GM19193 (cell line): Measurements from ENCODE around the gene CDRT4.

Experiments used
- POLR2A ChIP-seq: IDR thresholded peaks from 4 replicates; pipeline ENCODE4 v1.6.1; 2011; ENCODE audit not compliant: insufficient read depth, insufficient read length; ENCODE audit errors: extremely low read depth

The CDRT4 gene

GRCh38 chr17:15448580-15448956 lies 18.9 kb downstream of the CDRT4 start:
- no peak for TF ChIP-seq POLR2A

- no peak for TF ChIP-seq POLR2A
Measured at GRCh38 chr17:15447928-15448579, 19.4 kb downstream of the CDRT4 start.

GRCh38 chr17:15446036-15446435 lies 21.4 kb downstream of the CDRT4 start:
- TF ChIP-seq POLR2A: no peak

- no peak for TF ChIP-seq POLR2A
Measured at GRCh38 chr17:15444805-15445204, 22.6 kb downstream of the CDRT4 start.

- no peak for TF ChIP-seq POLR2A
Measured at GRCh38 chr17:15442311-15443180, 24.9 kb downstream of the CDRT4 start.

GRCh38 chr17:15441315-15441714 lies 26.1 kb downstream of the CDRT4 start:
- no peak for TF ChIP-seq POLR2A

- TF ChIP-seq POLR2A: no peak
Measured at GRCh38 chr17:15440347-15440746, 27.1 kb downstream of the CDRT4 start.

GRCh38 chr17:15438491-15439105 lies 28.8 kb downstream of the CDRT4 start:
- TF ChIP-seq POLR2A: no peak

- TF ChIP-seq POLR2A: no peak
Measured at GRCh38 chr17:15437303-15437635, 30.2 kb downstream of the CDRT4 start.

- TF ChIP-seq POLR2A: no peak
Measured at GRCh38 chr17:15436473-15437302, 30.7 kb downstream of the CDRT4 start.

GRCh38 chr17:15434956-15435355 lies 32.5 kb downstream of the CDRT4 start:
- TF ChIP-seq POLR2A: no peak

- TF ChIP-seq POLR2A: no peak
Measured at GRCh38 chr17:15432807-15433611, 34.4 kb downstream of the CDRT4 start.

GRCh38 chr17:15431766-15432165 lies 35.7 kb downstream of the CDRT4 start:
- no peak for TF ChIP-seq POLR2A

- TF ChIP-seq POLR2A: no peak
Measured at GRCh38 chr17:15431196-15431595, 36.2 kb downstream of the CDRT4 start.
